ENCODE measurements around the gene RBM15B.
"Not testable (repeated sequence)": the region's sequence is repeated elsewhere in the genome, so short reads cannot be mapped to it uniquely, and the experiment has no call there.

The RBM15B gene

GRCh38 chr3:51391075-51391565 lies at the start of gene RBM15B:
Gene RBM15B (plus strand): TSS chr3:51391285. CDS start chr3:51391400, 115 bp downstream.
- Mint-ChIP-seq H3K4me3 (peak within 1 kb of the TSS; percentile 68), H3K36me3 (peaks cover 90% of the 10 kb centered on the region), H3K27ac (peak within 1 kb of the TSS; percentile 93), H3K9me3 (no peaks in the 10 kb centered on the region), H3K4me1 (peaks cover 73% of the 10 kb centered on the region)
- peak; percentile 94 for ATAC-seq
- DNase-seq (ENCODE audit: low spot score in 2 of 2): peak; percentile 94 to 97

GRCh38 chr3:51343918-51344687 lies 47.0 kb upstream of the RBM15B start:
- no peaks in the 10 kb centered on the region for H3K4me1 Mint-ChIP-seq
- no peak overlapping the region for H3K27ac Mint-ChIP-seq
- ATAC-seq: no peak
- H3K4me3 Mint-ChIP-seq: no peak overlapping the region
- DNase-seq (ENCODE audit: low spot score in 2 of 2): no peak
- H3K36me3 Mint-ChIP-seq: no peaks in the 10 kb centered on the region
- H3K9me3 Mint-ChIP-seq: no peaks in the 10 kb centered on the region

- DNase-seq (ENCODE audit: low spot score in 2 of 2): no peak
- H3K4me3 Mint-ChIP-seq: no peak overlapping the region
- no peaks in the 10 kb centered on the region for H3K9me3 Mint-ChIP-seq
- no peaks in the 10 kb centered on the region for H3K36me3 Mint-ChIP-seq
- H3K27ac Mint-ChIP-seq: no peak overlapping the region
- no peaks in the 10 kb centered on the region for H3K4me1 Mint-ChIP-seq
- no peak for ATAC-seq
These were observed 40.3 kb upstream of the RBM15B start for GRCh38 chr3:51350751-51351150.

GRCh38 chr3:51353131-51353530 lies 38.0 kb upstream of the RBM15B start:
- Mint-ChIP-seq H3K27ac (no peak overlapping the region), H3K36me3 (no peaks in the 10 kb centered on the region), H3K9me3 (no peaks in the 10 kb centered on the region), H3K4me1 (no peaks in the 10 kb centered on the region), H3K4me3 (no peak overlapping the region)
- DNase-seq (ENCODE audit: low spot score in 2 of 2) (no peak), ATAC-seq (no peak)

GRCh38 chr3:51353691-51354090 lies 37.4 kb upstream of the RBM15B start:
- no peaks in the 10 kb centered on the region for H3K9me3 Mint-ChIP-seq
- H3K27ac Mint-ChIP-seq: no peak overlapping the region
- H3K4me3 Mint-ChIP-seq: no peak overlapping the region
- no peaks in the 10 kb centered on the region for H3K36me3 Mint-ChIP-seq
- DNase-seq (ENCODE audit: low spot score in 2 of 2): no peak
- ATAC-seq: peak; percentile 41
- H3K4me1 Mint-ChIP-seq: no peaks in the 10 kb centered on the region

GRCh38 chr3:51354172-51354571 lies 36.9 kb upstream of the RBM15B start:
- no peaks in the 10 kb centered on the region for H3K4me1 Mint-ChIP-seq
- DNase-seq (ENCODE audit: low spot score in 2 of 2) (no peak), ATAC-seq (no peak)
- no peaks in the 10 kb centered on the region for H3K36me3 Mint-ChIP-seq
- H3K4me3 Mint-ChIP-seq: no peak overlapping the region
- no peak overlapping the region for H3K27ac Mint-ChIP-seq
- no peaks in the 10 kb centered on the region for H3K9me3 Mint-ChIP-seq

- Mint-ChIP-seq H3K4me3 (no peak overlapping the region), H3K4me1 (no peaks in the 10 kb centered on the region), H3K9me3 (no peaks in the 10 kb centered on the region), H3K36me3 (no peaks in the 10 kb centered on the region), H3K27ac (no peak overlapping the region)
- ATAC-seq (no peak), DNase-seq (ENCODE audit: low spot score in 2 of 2) (no peak)
These were observed 36.1 kb upstream of the RBM15B start for GRCh38 chr3:51354731-51355615.

- ATAC-seq (no peak), DNase-seq (ENCODE audit: low spot score in 2 of 2) (no peak)
- H3K27ac Mint-ChIP-seq: no peak overlapping the region
- H3K4me3 Mint-ChIP-seq: no peak overlapping the region
- H3K4me1 Mint-ChIP-seq: no peaks in the 10 kb centered on the region
- H3K36me3 Mint-ChIP-seq: no peaks in the 10 kb centered on the region
- H3K9me3 Mint-ChIP-seq: no peaks in the 10 kb centered on the region
These were observed 35.0 kb upstream of the RBM15B start for GRCh38 chr3:51355891-51356578.

- DNase-seq (ENCODE audit: low spot score in 2 of 2) (no peak), ATAC-seq (no peak)
- no peak overlapping the region for H3K27ac Mint-ChIP-seq
- H3K4me3 Mint-ChIP-seq: no peak overlapping the region
- no peaks in the 10 kb centered on the region for H3K4me1 Mint-ChIP-seq
- H3K9me3 Mint-ChIP-seq: no peaks in the 10 kb centered on the region
- no peaks in the 10 kb centered on the region for H3K36me3 Mint-ChIP-seq
These were observed 33.2 kb upstream of the RBM15B start for GRCh38 chr3:51357856-51358255.

GRCh38 chr3:51358981-51359380 lies 32.1 kb upstream of the RBM15B start:
- DNase-seq (ENCODE audit: low spot score in 2 of 2) (no peak), ATAC-seq (no peak)
- no peaks in the 10 kb centered on the region for H3K9me3 Mint-ChIP-seq
- no peak overlapping the region for H3K27ac Mint-ChIP-seq
- H3K4me3 Mint-ChIP-seq: no peak overlapping the region
- H3K4me1 Mint-ChIP-seq: no peaks in the 10 kb centered on the region
- H3K36me3 Mint-ChIP-seq: no peaks in the 10 kb centered on the region

GRCh38 chr3:51360806-51361205 lies 30.3 kb upstream of the RBM15B start:
- H3K27ac Mint-ChIP-seq: no peak overlapping the region

GRCh38 chr3:51361746-51362145 lies 29.3 kb upstream of the RBM15B start:
- ATAC-seq: no peak
- no peaks in the 10 kb centered on the region for H3K9me3 Mint-ChIP-seq
- H3K27ac Mint-ChIP-seq: no peak overlapping the region

More at GRCh38 chr3:51360806-51361205, 30.3 kb upstream of the RBM15B start:
- H3K9me3 Mint-ChIP-seq: no peaks in the 10 kb centered on the region
- no peak for DNase-seq (ENCODE audit: low spot score in 2 of 2)
- no peak overlapping the region for H3K4me3 Mint-ChIP-seq
- H3K4me1 Mint-ChIP-seq: no peaks in the 10 kb centered on the region
- ATAC-seq: no peak
- H3K36me3 Mint-ChIP-seq: no peaks in the 10 kb centered on the region

GRCh38 chr3:51362476-51362875 lies 28.6 kb upstream of the RBM15B start:
- Mint-ChIP-seq H3K4me3 (no peak overlapping the region), H3K9me3 (no peaks in the 10 kb centered on the region), H3K4me1 (no peaks in the 10 kb centered on the region), H3K27ac (no peak overlapping the region), H3K36me3 (no peaks in the 10 kb centered on the region)
- ATAC-seq: no peak
- DNase-seq (ENCODE audit: low spot score in 2 of 2): no peak

More at GRCh38 chr3:51361746-51362145, 29.3 kb upstream of the RBM15B start:
- no peak overlapping the region for H3K4me3 Mint-ChIP-seq
- no peaks in the 10 kb centered on the region for H3K4me1 Mint-ChIP-seq
- DNase-seq (ENCODE audit: low spot score in 2 of 2): no peak
- H3K36me3 Mint-ChIP-seq: no peaks in the 10 kb centered on the region

GRCh38 chr3:51368276-51368675 lies 22.8 kb upstream of the RBM15B start:
- H3K4me1 Mint-ChIP-seq; H3K27ac Mint-ChIP-seq; H3K36me3 Mint-ChIP-seq; ATAC-seq; DNase-seq (ENCODE audit: low spot score in 2 of 2); H3K9me3 Mint-ChIP-seq; H3K4me3 Mint-ChIP-seq: not testable (repeated sequence)

GRCh38 chr3:51371943-51372557 lies 19.0 kb upstream of the RBM15B start:
- Mint-ChIP-seq H3K9me3 (no peaks in the 10 kb centered on the region), H3K4me1 (no peaks in the 10 kb centered on the region), H3K36me3 (no peaks in the 10 kb centered on the region), H3K4me3 (no peak overlapping the region), H3K27ac (no peak overlapping the region)
- DNase-seq (ENCODE audit: low spot score in 2 of 2) (peak in 1 of 2 donors; percentile 72), ATAC-seq (peak; percentile 53)
